Embryonic facial prominence (tissue), 1 donor: ENCODE results near the gene NPTXR.
"Not testable (repeated sequence)": the region's sequence is repeated elsewhere in the genome, so short reads cannot be mapped to it uniquely, and the experiment has no call there.

ENCODE experiments used
- DNase-seq: peaks from one replicate; pipeline ENCODE4 v3.0.0-alpha.2; 2016; ENCODE audit errors: extremely low spot score

The NPTXR gene

GRCh38 chr22:38832005-38832978, 11.5 kb downstream of the NPTXR start:
- no peak for DNase-seq

- no peak for DNase-seq
These were observed 12.5 kb downstream of the NPTXR start for GRCh38 chr22:38831166-38831945.

DNA sequence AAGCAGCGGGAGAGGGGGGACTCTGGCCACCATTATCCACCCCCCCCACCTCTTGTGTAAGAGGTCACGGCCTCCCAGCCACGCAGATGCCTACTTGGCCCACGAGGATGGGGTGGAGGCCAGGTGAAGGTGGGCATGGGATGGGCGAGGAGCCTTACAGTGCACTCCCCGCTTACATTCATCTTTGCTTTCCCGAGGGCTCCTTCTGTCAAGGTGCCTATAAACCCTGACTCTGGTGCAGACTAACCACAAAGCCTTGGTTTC, 13.1 kb downstream of the NPTXR start:
- no peak for DNase-seq

DNA sequence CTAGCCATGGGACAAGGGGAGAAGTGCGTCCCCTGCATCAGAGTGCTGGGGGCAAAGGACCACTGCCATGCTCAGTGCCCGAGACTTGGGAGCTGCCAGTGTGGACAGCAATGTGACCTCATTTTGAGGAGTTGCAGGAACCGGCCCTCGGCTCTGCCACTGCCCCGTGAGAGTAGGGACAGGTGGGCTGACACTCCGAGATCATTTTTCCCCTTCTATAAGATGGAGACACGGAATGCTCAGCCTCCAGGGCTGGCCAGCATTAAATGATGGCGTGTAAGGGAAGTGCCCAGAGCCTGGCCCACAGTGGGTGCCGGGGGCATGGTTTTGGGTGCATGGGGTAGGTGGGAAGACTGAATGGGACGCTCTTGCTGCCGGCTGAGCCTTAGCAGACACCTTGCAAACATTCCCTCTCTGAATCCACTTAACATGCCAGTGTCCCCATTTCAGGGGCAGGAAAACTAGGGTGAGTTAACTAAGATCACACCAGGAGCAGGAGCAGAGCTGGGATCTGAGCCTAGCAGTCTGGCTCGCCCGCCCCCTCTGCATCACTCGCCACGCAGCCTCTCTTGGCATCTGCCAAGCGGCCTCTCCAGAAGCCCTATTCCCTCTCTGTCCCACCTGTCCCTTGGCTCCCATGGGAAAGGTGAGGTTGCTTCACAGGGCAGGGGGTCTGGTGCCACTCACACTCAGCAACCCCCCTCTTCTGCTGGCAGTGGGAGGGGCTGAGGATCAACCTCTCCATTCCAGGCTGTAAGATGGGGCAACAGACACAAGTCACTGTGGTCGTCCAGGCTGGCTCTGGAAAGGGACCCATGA, 13.6 kb downstream of the NPTXR start:
- DNase-seq = no peak

DNA sequence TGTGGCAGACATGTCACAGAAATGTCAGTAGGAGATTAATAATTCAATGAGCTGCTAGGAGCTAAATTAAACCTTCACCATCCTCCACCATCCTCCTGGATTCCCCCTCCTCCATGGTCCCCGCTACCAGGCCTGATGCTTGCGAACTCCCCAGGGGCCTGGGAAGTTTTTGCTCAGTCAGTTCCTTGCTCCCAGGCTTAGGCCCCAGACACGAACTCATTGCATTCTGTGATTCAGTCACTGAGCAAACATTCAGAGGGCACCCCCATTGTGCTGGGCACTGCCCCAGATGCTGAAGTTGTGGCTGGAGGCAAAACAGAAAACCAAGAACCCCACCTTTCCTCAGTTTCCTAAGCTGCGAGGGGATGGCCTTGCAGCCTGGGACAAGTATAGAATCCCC, 14.3 kb downstream of the NPTXR start:
- DNase-seq = no peak

DNA sequence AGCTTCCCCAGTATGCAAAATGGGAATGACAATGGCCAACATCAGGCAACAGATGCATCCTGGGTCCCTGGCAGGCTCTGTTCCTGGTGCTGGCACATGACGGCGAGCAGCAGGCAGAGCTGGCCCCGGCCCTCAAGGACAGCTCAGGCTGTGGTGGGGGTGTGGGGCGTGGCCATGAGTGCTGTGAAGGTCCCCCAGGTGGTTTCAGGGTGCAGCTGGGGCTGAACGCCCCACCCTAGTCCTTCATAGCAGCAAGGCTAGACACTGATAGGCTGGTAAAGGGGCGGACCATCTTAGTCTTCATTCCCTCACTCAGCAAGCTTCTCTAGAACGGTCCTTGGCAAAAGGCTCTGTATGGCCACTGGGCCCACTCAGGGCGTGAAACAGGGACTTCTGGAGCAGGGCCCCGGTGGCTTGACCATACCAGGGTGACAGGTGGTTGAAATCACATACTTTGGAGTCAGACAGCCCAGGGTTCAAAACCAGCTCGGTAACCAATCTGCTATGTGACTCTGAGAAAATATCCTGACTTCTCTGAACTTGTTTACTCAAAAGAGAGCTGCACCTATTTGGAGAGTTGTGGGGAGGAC, 15.1 kb downstream of the NPTXR start:
- no peak for DNase-seq

- DNase-seq = no peak
These were observed 15.6 kb downstream of the NPTXR start for GRCh38 chr22:38828191-38828590.

GRCh38 chr22:38827510-38827909, 16.3 kb downstream of the NPTXR start:
- no peak for DNase-seq

GRCh38 chr22:38826801-38827200, 17.0 kb downstream of the NPTXR start:
- DNase-seq = no peak

GRCh38 chr22:38826386-38826785, 17.4 kb downstream of the NPTXR start:
- DNase-seq = no peak

DNA sequence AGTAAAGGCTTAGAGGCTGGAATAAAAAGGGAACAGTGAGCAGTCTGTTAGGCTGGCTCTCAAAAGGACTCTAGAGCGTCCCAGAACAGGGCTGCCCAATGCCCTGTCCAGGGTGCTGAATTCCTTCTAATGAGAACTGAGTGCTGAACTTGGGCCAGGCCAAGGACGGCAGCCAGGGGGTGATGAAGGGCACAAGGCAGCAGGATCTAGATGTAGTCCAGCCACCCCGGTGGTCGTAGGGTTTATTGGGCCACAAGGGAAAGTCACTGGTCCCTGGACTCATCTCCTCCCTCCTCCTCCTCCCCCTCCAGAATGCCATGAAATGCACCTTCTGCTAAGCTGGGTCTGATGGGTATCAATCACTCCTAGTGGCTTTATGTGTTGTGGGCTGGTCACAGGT, 19.2 kb downstream of the NPTXR start:
- DNase-seq = peak; percentile 41

- no peak for DNase-seq
These were observed 20.2 kb downstream of the NPTXR start for GRCh38 chr22:38823637-38824036.

- DNase-seq = no peak
These were observed 20.8 kb downstream of the NPTXR start for GRCh38 chr22:38823076-38823475.

DNA sequence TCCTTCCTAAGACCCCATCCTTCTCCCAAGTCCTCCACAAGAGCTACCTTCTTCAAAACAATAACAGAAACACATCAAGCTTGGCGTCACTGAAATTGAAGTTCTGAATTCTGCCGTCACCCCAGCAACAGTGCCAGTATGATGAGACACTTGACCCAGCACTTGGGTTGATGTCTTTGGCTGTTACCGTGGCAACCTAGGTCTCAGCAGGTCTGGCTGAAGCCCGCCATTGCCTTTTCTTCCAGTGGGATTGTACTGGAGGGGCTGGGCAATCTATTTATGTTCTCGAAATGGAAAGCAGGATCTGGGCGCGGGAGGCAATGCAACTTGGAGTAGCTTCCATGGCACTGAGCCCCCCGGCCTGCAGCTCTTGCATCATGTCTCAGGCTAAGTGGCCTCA, 23.8 kb downstream of the NPTXR start:
- DNase-seq = no peak

DNA sequence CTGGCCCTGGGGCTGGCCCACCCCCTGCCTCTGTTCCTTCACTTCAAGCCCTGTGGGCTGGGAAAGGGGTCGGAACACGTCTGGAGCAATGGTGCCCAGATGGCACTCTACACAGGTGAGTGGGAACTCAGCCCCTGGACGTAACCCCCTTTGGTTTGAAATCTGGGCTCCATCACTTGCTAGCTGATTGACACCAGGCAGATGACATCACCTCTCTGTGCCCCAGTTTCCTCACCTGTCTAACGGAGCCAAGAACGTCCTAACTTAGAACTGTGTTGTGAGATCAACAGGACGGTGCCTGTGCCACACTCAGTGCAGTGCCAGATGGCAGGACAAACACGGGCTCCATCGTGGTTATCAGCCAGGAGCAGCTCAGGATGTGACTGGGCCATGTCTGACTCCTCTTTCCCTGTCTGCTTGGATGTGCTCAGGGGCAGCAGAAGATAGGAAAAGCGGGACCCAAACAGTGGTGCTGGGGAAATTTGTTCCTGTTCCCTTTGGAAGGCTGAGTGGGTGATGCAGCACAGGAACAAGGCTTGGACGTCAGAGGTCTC, 24.4 kb downstream of the NPTXR start:
- no peak for DNase-seq

GRCh38 chr22:38817196-38817595, 26.6 kb downstream of the NPTXR start:
- no peak for DNase-seq

GRCh38 chr22:38815842-38816241, 28.0 kb downstream of the NPTXR start:
- DNase-seq = no peak

DNA sequence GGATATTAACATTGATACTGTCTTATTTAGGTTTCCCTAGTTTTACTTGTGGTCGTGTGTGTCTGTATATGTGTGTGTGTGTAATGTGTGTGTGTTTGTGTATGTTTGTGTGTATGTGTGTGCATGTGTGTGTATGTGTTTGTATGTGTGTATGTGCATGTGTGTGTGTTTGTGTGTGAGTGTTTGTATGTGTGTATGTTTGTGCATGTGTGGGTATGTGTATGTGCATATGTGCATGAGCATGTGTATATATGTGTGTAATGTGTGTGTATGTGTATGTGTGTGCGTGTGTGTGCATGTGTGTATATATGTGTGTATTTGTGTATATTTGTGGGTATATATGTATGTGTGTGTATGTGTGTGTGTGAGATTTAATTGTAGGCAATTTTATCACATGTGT, 32.6 kb downstream of the NPTXR start:
- no peak for DNase-seq

DNA sequence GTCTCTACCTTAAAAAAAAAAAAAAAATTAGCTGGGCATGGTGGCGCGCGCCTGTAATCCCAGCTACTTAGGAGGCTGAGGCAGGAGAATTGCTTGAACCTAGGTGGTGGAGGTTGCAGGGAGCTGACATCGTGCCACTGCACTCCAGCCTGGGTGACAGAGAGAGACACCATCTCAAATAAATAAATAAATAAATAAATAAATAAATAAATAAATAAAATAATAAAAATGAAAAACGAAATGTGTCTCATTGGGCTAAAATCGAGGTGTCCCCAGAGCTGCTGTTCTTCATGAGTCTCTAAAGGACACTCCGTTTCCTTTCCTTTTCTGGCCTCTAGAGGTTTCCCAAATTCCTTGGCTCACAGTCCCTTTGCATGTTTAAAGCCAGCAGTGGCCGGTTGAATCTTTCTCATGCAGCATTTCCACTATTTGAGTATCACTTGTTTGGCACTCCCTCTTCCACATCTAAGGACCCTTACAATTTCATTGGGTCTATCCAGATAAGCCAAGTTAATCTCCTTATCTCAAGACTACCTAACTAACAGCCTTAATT, 38.7 kb downstream of the NPTXR start:
- DNase-seq = not testable (repeated sequence)

DNA sequence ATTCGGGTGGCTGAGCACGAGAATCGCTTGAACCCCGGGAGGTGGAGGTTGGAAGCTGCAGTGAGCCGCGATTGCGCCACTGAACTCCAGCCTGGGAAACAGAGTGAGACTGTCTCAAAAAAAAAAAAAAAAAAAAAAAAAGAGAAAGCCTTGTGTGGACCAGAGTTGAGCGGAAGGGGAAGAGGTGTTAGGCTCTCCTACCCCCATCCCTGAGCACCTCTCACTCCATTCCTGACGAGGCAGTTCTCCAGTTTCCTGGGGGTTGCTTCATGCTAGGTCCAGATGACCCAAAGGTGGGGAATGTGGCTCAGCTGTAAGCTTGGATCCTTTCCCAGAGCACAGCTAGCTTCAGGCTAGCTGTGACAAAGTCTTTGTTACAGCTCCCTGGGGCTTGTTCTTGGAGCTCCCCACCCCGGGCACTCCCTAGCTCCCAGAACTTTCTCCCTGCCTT, 41.1 kb downstream of the NPTXR start:
- no peak for DNase-seq
